ENCODE data around the gene PORCN. TPM values are rescaled to one million over a fixed set of nuclear protein-coding genes. Genes with fewer than 3 reads are reported as not detected.

PORCN gene
- total RNA-seq, 1 experiment from 2014 or later, result 4.6 TPM

GRCh38 chrX:48477960-48478755 is 30.6 kb upstream of the PORCN start:
- Mint-ChIP-seq H3K9me3 (ENCODE audit: unreplicated experiment) (no peaks in the 10 kb centered on the region), H3K4me1 (ENCODE audit: low read depth, unreplicated experiment) (peaks cover 15% of the 10 kb centered on the region), H3K36me3 (ENCODE audit: insufficient read depth, unreplicated experiment) (peaks cover 19% of the 10 kb centered on the region), H3K27me3 (ENCODE audit: insufficient read depth, unreplicated experiment) (no peaks in the 10 kb centered on the region), H3K27ac (ENCODE audit: unreplicated experiment) (no peak overlapping the region), H3K4me3 (ENCODE audit: unreplicated experiment) (no peak overlapping the region)
- Histone ChIP-seq H3K36me3 (ENCODE audit: control insufficient read depth, insufficient read depth, low read length) (no peaks in the 10 kb centered on the region), H3K27me3 (replicated peaks; ENCODE audit: control insufficient read depth, insufficient read depth, low read length) (no peaks in the 10 kb centered on the region), H3K4me3 (ENCODE audit: low read depth, low read length) (no peak overlapping the region), H3K9me3 (no peaks in the 10 kb centered on the region), H3K4me1 (peaks cover 7% of the 10 kb centered on the region)
- CTCF ChIA-PET, result no interaction called here
- TF ChIP-seq CTCF (IDR thresholded peaks at IDR 0.05; ENCODE audit: insufficient read depth in 1 of 2, low read depth in 1 of 2, low read length in 1 of 2, severe bottlenecking in 1 of 2, unreplicated experiment in 1 of 2), result no peak
- intact Hi-C loops (cut with micrococcal nuclease; ENCODE audit: unreplicated experiment), result no loop called here
- BruUV-seq (replicated peaks), result no TSS peak
- POLR2A ChIA-PET, result no interaction called here
- no peak for DNase-seq

- H3K27ac Mint-ChIP-seq (ENCODE audit: unreplicated experiment), result no peak overlapping the region
- H3K27me3 Mint-ChIP-seq (ENCODE audit: insufficient read depth, unreplicated experiment), result no peaks in the 10 kb centered on the region
- no peak overlapping the region for H3K4me3 Mint-ChIP-seq (ENCODE audit: unreplicated experiment)
- peaks cover 19% of the 10 kb centered on the region for H3K36me3 Mint-ChIP-seq (ENCODE audit: insufficient read depth, unreplicated experiment)
- ChIA-PET POLR2A (no interaction called here), CTCF (no interaction called here)
- H3K4me3 ChIP-seq (ENCODE audit: low read depth, low read length), result no peak overlapping the region
- intact Hi-C loops (cut with micrococcal nuclease; ENCODE audit: unreplicated experiment), result no loop called here
- no TSS peak for BruUV-seq (replicated peaks)
- no peaks in the 10 kb centered on the region for H3K9me3 Mint-ChIP-seq (ENCODE audit: unreplicated experiment)
- no peak for TF ChIP-seq CTCF (IDR thresholded peaks at IDR 0.05; ENCODE audit: insufficient read depth in 1 of 2, low read depth in 1 of 2, low read length in 1 of 2, severe bottlenecking in 1 of 2, unreplicated experiment in 1 of 2)
- peaks cover 7% of the 10 kb centered on the region for H3K4me1 ChIP-seq
- H3K4me1 Mint-ChIP-seq (ENCODE audit: low read depth, unreplicated experiment), result peaks cover 15% of the 10 kb centered on the region
- DNase-seq, result no peak
- H3K36me3 ChIP-seq (ENCODE audit: control insufficient read depth, insufficient read depth, low read length), result no peaks in the 10 kb centered on the region
- H3K27me3 ChIP-seq (replicated peaks; ENCODE audit: control insufficient read depth, insufficient read depth, low read length), result no peaks in the 10 kb centered on the region
- H3K9me3 ChIP-seq, result no peaks in the 10 kb centered on the region
These were observed 30.0 kb upstream of the PORCN start for GRCh38 chrX:48478806-48479205.

- peaks cover 19% of the 10 kb centered on the region for H3K36me3 Mint-ChIP-seq (ENCODE audit: insufficient read depth, unreplicated experiment)
- BruUV-seq (replicated peaks), result no TSS peak
- no peaks in the 10 kb centered on the region for H3K27me3 ChIP-seq (replicated peaks; ENCODE audit: control insufficient read depth, insufficient read depth, low read length)
- no peak overlapping the region for H3K4me3 Mint-ChIP-seq (ENCODE audit: unreplicated experiment)
- TF ChIP-seq CTCF (IDR thresholded peaks at IDR 0.05; ENCODE audit: insufficient read depth in 1 of 2, low read depth in 1 of 2, low read length in 1 of 2, severe bottlenecking in 1 of 2, unreplicated experiment in 1 of 2), result no peak
- no peak overlapping the region for H3K27ac Mint-ChIP-seq (ENCODE audit: unreplicated experiment)
- H3K36me3 ChIP-seq (ENCODE audit: control insufficient read depth, insufficient read depth, low read length), result no peaks in the 10 kb centered on the region
- no peaks in the 10 kb centered on the region for H3K9me3 Mint-ChIP-seq (ENCODE audit: unreplicated experiment)
- H3K9me3 ChIP-seq, result no peaks in the 10 kb centered on the region
- no peaks in the 10 kb centered on the region for H3K4me1 ChIP-seq
- ChIA-PET CTCF (no interaction called here), POLR2A (no interaction called here)
- no peak for DNase-seq
- intact Hi-C loops (cut with micrococcal nuclease; ENCODE audit: unreplicated experiment), result no loop called here
- no peak overlapping the region for H3K4me3 ChIP-seq (ENCODE audit: low read depth, low read length)
- no peaks in the 10 kb centered on the region for H3K27me3 Mint-ChIP-seq (ENCODE audit: insufficient read depth, unreplicated experiment)
- H3K4me1 Mint-ChIP-seq (ENCODE audit: low read depth, unreplicated experiment), result peaks cover 15% of the 10 kb centered on the region
These were observed 28.6 kb upstream of the PORCN start for GRCh38 chrX:48480142-48480541.

Measured in Caco-2 (cell line).